CD4-positive, alpha-beta T cell treated with Interleukin-21 for 1 hour (primary cell): ENCODE measurements around the gene ASCC1.
"Not testable (repeated sequence)": the region's sequence is repeated elsewhere in the genome, so short reads cannot be mapped to it uniquely, and the experiment has no call there.

Experiments used
- DNase-seq: peaks from one replicate; pipeline ENCODE4 v3.0.0-alpha.2; 2020

Gene ASCC1

DNA sequence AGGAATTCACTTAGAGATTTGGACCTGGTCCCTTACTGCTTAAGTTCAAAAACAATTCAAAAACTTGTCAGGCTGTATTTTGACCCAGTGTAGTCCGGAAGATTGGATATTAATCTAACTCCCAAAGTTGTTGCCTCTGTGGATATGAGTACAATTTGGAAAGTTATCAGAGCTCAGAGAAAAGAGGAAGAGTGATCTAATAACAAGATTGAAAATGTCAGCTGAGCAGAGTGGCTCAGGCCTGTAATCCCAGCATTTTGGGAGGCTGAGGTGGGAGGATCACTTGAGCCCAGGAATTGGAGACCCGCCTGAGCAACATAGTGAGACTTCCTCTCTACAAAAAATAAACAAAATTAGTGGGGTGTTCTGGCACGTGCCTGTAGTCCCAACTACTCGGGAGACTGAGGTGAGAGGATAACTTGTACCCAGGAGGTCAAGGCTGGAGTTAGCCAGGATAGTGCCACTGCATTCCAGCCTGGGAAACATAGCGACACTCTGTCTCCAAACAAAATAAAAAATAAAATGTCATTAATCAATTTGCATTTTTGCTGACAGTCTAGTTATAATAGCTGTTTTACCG is 3.2 kb upstream of the ASCC1 start:
- DNase-seq = no peak

GRCh38 chr10:72218726-72219125 is 2.6 kb upstream of the ASCC1 start:
- DNase-seq = peak; percentile 7

DNA sequence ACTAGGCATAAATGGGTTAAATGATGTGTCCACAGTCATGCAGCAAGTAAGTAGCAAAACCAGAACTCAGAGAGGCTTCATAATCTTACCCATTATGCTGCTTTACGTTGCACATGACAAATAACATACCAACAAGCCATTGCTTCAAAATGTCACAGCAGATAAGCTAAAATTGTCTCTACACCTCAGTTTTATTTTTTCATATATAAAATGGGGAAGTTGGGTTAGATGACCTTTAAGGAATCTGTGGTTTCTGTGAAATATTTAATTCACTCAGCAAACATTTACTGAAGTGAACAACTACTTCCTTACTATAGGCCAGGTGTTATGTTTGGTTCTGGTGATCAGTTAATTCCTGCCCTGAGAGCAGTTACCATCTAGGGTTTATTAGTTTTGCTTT is 2.2 kb upstream of the ASCC1 start:
- no peak for DNase-seq

- not testable (repeated sequence) for DNase-seq
Measured at GRCh38 chr10:72211832-72212231, 4.2 kb downstream of the ASCC1 start.

DNA sequence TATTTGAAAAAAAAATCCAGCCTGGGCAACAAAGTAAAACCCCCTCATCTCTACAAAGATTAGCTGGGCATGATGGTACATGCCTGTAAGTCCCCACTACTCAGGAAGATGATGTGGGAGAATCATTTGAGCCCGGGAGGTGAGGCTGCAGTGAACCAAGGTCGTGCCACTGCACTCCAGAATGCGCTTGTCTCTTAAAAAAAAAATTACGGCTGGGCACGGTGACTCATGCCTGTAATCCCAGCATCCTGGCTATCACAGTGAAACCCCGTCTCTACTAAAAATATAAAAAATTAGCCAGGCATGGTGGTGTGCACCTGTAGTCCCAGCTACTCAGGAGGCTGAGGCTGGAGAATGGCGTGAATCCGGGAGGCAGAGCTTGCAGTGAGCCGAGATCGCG is 4.7 kb downstream of the ASCC1 start:
- not testable (repeated sequence) for DNase-seq

GRCh38 chr10:72208526-72208925 is 7.5 kb downstream of the ASCC1 start:
- not testable (repeated sequence) for DNase-seq

- DNase-seq = no peak
Measured at GRCh38 chr10:72206511-72207229, 9.4 kb downstream of the ASCC1 start.

- DNase-seq = no peak
Measured at GRCh38 chr10:72204724-72205123, 11.4 kb downstream of the ASCC1 start.

GRCh38 chr10:72204296-72204695 is 11.8 kb downstream of the ASCC1 start:
- no peak for DNase-seq

- DNase-seq = no peak
Measured at GRCh38 chr10:72201293-72201692, 14.8 kb downstream of the ASCC1 start.

DNA sequence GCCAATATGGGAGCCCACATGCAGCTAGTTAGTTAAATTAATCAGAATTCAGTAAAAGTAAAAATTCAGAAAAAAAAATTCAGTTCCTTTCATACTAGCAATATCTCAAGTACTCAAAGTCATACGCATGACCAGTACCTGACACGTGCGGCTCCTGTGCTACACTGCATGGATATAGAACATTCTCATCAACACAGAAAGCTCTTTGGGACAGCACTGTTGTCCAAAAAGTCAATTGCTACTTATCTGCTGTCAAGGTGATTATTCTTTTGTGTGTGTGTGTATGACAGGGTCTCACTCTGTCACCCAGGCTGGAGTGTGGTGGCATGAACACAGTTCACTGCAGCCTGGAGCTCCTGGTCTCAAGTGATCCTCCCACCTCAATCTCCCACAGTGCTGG is 15.2 kb downstream of the ASCC1 start:
- DNase-seq = no peak

DNA sequence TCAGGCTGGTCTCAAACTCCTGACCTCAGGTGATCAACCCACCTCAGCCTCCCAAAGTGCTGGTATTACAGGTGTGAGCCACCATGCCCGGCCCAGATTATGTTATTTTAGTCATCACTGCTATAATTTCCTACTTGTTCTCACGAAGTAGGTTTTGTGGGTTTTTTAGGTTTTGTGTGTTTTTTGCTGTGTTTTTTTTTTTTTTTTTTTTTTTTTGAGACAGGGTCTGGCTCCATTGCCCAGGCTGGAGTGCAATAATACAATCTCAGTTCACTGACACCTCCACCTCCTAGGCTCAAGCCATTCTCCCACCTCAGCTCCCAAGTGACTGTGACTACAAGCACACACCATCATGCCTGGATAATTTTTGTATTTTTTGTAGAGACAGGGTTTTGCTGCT is 21.1 kb downstream of the ASCC1 start:
- DNase-seq = no peak

- DNase-seq = no peak
Measured at GRCh38 chr10:72186982-72187330, 29.1 kb downstream of the ASCC1 start.

GRCh38 chr10:72186258-72186981 is 29.7 kb downstream of the ASCC1 start:
- DNase-seq = no peak

DNA sequence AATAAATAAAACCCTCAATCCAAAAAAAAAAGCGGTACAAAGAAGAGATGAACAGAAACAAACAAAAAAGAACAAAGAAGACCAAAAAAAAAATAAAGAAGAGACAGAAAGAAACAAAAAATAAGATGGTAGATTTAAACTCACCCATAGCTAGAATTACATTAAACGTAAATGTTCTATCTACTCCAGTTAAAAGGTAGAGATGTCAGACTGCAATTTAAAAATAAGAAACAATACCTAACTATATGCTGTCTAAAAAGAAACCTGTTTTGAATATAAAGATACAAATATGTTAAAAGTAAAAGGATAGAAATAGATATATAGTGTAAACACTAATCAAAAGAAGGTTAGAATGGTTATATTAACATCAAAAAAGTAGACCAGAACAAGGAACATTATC is 31.9 kb downstream of the ASCC1 start:
- no peak for DNase-seq

DNA sequence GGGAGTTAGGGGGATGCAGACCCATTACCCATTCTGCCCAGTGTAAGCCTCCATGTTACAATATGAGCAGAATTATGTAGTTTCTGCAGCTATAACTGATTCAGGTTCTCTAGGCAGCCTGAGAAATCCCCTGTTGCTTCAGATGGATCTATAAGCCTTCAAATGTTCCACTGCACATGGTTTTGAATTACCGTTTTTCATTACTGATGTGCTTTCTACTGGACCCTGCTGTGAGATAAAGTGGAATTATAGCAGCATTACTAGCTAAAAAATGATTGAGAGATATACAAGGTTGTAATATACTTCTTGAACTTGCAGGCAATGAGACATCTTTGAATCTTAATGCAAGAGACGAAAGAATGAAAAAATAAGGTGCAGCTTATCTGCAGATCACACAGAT is 38.6 kb downstream of the ASCC1 start:
- DNase-seq = no peak

GRCh38 chr10:72176701-72177100 is 39.4 kb downstream of the ASCC1 start:
- no peak for DNase-seq

DNA sequence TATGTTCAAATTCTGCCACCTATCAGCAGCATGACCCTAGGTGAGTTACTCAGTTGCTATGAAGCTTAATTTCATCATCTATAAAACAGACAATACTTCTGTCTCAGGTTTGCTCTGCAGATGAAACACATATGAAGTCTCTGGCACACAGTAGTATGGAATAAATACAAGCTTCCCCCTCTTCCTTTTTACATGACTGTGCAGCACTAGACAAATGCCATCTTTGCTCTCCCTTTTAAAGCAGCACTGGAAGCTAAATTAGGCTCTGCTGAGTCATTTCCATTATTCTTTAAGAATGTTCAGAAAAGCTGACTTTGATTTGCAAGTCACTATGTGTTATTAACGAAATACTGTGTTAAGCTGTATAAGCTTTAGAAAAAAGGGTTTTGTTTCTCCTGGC is 40.9 kb downstream of the ASCC1 start:
- DNase-seq = no peak

GRCh38 chr10:72174297-72174662 is 41.8 kb downstream of the ASCC1 start:
- DNase-seq = no peak

DNA sequence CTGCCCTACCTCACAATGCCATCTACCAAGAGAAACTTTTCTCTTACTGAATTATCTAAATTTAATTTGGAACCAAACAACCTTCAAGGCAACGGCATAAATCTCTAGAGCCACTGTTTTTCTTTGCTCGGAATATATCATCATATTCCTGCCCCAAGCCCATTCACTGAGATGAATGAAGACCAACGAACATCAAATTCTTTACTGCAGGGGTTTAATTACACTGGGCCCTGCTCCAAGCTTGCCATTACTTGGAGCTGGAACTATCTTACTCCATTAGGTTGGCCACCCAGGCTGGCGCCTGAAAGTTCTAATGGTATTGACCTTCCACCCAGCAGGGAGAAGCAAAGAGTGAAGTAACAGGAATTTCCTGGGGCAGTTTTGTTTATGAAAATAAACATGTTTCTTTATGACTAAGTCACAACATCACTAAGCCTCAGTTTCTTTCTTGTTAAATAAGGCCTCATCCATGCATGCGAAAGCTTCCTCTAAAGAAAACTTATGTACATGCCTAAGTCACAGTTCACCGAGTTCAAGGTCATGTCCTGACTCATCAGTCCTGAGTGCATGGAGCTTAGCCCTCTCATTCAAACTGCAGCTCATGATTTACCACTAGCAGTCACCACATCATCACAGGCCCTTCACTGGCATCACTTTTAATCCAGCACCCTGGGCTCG is 42.3 kb downstream of the ASCC1 start:
- DNase-seq = no peak

DNA sequence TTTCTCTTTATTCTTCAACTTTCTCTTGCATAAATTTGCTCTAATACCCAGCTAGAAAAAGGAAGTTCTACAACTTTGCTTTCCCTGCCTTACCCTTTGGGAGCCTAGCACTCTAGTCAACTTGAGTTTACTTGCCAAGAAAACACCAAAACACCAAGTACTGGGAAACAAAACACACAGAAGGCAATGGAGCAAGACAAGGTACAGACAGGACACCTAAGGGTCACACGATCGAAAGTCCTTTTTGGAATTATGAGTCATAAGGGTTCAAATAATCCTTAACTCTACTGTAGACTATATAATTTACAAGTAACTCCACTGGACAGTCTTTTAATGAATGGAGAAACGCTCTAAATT is 42.8 kb downstream of the ASCC1 start:
- DNase-seq = no peak

GRCh38 chr10:72171175-72171630 is 44.9 kb downstream of the ASCC1 start:
- DNase-seq = no peak

DNA sequence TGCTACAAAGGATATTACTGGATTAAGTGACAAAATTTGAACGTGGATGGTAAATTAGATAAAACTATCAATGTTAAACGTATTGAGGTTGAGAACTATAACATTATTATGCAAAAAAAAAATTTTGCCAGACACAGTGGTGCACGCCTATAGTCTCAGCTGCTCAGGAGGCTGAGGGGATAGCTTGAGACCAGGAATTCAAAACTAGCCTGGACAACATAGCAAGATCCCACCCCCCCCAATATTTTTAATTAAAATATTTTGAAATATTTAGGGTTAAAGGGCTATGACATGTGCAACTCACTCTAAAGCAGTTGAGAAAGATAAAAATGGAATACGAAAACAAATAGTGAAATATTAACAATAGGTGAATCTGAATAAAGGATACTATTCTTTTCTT is 45.3 kb downstream of the ASCC1 start:
- DNase-seq = no peak

DNA sequence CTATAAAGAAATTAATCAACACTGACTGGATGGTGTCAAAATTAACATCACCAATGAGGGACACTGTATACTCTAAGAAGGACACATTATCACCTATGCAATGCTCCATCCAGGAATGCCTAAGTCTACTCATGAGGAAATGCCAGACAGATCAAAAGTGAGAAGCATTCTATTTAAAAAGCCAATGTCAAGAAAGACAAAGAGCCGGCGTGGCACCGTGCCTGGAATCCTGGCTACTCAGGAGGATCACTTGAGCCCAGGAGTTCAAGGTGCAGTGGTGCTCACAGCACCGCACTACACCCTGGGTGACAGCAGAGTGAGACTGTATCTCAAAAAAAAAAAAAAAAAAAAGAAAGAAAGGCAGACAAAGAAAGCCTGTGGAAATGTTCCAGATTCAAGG is 45.8 kb downstream of the ASCC1 start:
- no peak for DNase-seq
